GM21381 (cell line): ENCODE results near the gene AQP9.
"Not testable (repeated sequence)": the region's sequence is repeated elsewhere in the genome, so short reads cannot be mapped to it uniquely, and the experiment has no call there.

Source experiments
- ATAC-seq: cut with Tn5 transposase; IDR thresholded peaks from one replicate; pipeline ENCODE4 v1.9.1; 2021; ENCODE audit warnings: mild to moderate bottlenecking, moderate library complexity; ENCODE audit not compliant: unreplicated experiment

The AQP9 gene

GRCh38 chr15:58179206-58179605, 41.0 kb downstream of the AQP9 start:
- no peak for ATAC-seq

GRCh38 chr15:58179741-58180381, 41.7 kb downstream of the AQP9 start:
- no peak for ATAC-seq

GRCh38 chr15:58182460-58183163, 44.4 kb downstream of the AQP9 start:
- ATAC-seq = no peak

GRCh38 chr15:58185439-58185838, 47.3 kb downstream of the AQP9 start:
- no peak for ATAC-seq

- ATAC-seq = no peak
Measured at GRCh38 chr15:58189148-58189811, 51.1 kb downstream of the AQP9 start.

GRCh38 chr15:58190419-58190818, 52.2 kb downstream of the AQP9 start:
- no peak for ATAC-seq

GRCh38 chr15:58193636-58194035, 55.5 kb downstream of the AQP9 start:
- ATAC-seq = not testable (repeated sequence)

GRCh38 chr15:58200739-58201138, 62.6 kb downstream of the AQP9 start:
- ATAC-seq = no peak

GRCh38 chr15:58201516-58201915, 63.3 kb downstream of the AQP9 start:
- ATAC-seq = no peak

GRCh38 chr15:58203537-58203936, 65.4 kb downstream of the AQP9 start:
- no peak for ATAC-seq

GRCh38 chr15:58206151-58206550, 68.0 kb downstream of the AQP9 start:
- no peak for ATAC-seq

- not testable (repeated sequence) for ATAC-seq
Measured at GRCh38 chr15:58208217-58208616, 70.0 kb downstream of the AQP9 start.

- ATAC-seq = not testable (repeated sequence)
Measured at GRCh38 chr15:58209007-58209481, 70.9 kb downstream of the AQP9 start.

GRCh38 chr15:58210031-58210430, 71.8 kb downstream of the AQP9 start:
- not testable (repeated sequence) for ATAC-seq

GRCh38 chr15:58212909-58213526, 74.8 kb downstream of the AQP9 start:
- no peak for ATAC-seq

- ATAC-seq = no peak
Measured at GRCh38 chr15:58213587-58214338, 75.6 kb downstream of the AQP9 start.

GRCh38 chr15:58214591-58215340, 76.6 kb downstream of the AQP9 start:
- ATAC-seq = no peak

- no peak for ATAC-seq
Measured at GRCh38 chr15:58217460-58217859, 79.3 kb downstream of the AQP9 start.

- no peak for ATAC-seq
Measured at GRCh38 chr15:58221591-58222241, 83.5 kb downstream of the AQP9 start.

GRCh38 chr15:58222679-58223078, 84.5 kb downstream of the AQP9 start:
- ATAC-seq = no peak
